HepG2 (cell line): ENCODE results near the gene LYRM4. TPM values are rescaled to one million over a fixed set of nuclear protein-coding genes. Genes with fewer than 3 reads are reported as not detected.

Source experiments
- ATAC-seq: fragments of 200-7000 bp; cut with Tn5 transposase; 3 replicates; pipeline ENCODE4 v1.9.1; 2020; ENCODE audit warnings: mild to moderate bottlenecking, moderate library complexity
- BruUV-seq: library from RNA; stranded (reverse); fragments of 400-500 nt; replicated peaks from 2 replicates; lab custom pipeline; 2021; lab: Mats Ljungman, UMichigan
- CTCF ChIA-PET: fragments of 300-600 bp; formaldehyde crosslinking; extraction: SDS; loops from one replicate; lab custom pipeline; 2021; ENCODE audit warnings: low total read pairs, inconsistent platforms, low intra/inter-chr PET ratio; lab: Yijun Ruan, JAX
- POLR2A ChIA-PET: fragments of 350-600 bp; sonication (Branson Sonifier 250); formaldehyde crosslinking; loops from one replicate; lab custom pipeline; 2020; ENCODE audit warnings: antibody characterized with exemption, inconsistent platforms; lab: Yijun Ruan, JAX
- DNase-seq: peaks from one replicate; pipeline ENCODE4 v3.0.0-alpha.2; 2015; ENCODE audit warnings: low spot score
- FAIRE-seq: peaks from 3 replicates; lab custom pipeline; 2011; peaks lifted over from hg19 to GRCh38; lab: Jason Lieb, UNC
- H2AFZ ChIP-seq: one replicate; pipeline ENCODE4 v1.6.1; 2011; ENCODE audit warnings: low read length, inconsistent platforms
- H3K27ac ChIP-seq: fragments of 300-600 bp; 3 replicates; pipeline ENCODE4 v1.8.0; 2011; ENCODE audit warnings: mixed run types, mild to moderate bottlenecking, mixed read lengths, low read length, inconsistent platforms; ENCODE audit not compliant: insufficient read depth; ENCODE audit errors: extremely low read length
- H3K27me3 ChIP-seq, 2 experiments: fragments of 200-600 bp in 1 of 2; 2 replicates in 1 of 2; 3 replicates in 1 of 2; pipeline versions ENCODE4 v1.6.0 to v1.8.0; 2011; ENCODE audit warnings: low read length in 2 of 2, mild to moderate bottlenecking in 2 of 2, moderate library complexity in 2 of 2, inconsistent platforms in 1 of 2; ENCODE audit not compliant: insufficient read depth in 2 of 2, control insufficient read depth in 1 of 2
- H3K36me3 ChIP-seq, 2 experiments: fragments of 200-600 bp in 1 of 2; replicated peaks in 1 of 2; 2 replicates in 1 of 2; 3 replicates in 1 of 2; pipeline versions ENCODE4 v1.5.1 to v1.8.0; 2011; ENCODE audit warnings: low read length in 2 of 2, inconsistent platforms in 1 of 2; ENCODE audit not compliant: insufficient read depth in 2 of 2, control insufficient read depth in 1 of 2
- H3K4me1 ChIP-seq: 2 replicates; pipeline ENCODE4 v1.5.1; 2012; ENCODE audit warnings: low read length, inconsistent platforms; ENCODE audit not compliant: insufficient read depth
- H3K4me2 ChIP-seq: 2 replicates; pipeline ENCODE4 v1.6.0; 2011; ENCODE audit warnings: low read depth, low read length, inconsistent platforms
- H3K4me3 ChIP-seq, 3 experiments: fragments of 200-600 bp in 1 of 3; sonication (generic), shearing (Covaris generic) in 1 of 3; replicated peaks in 1 of 3; 2 replicates each; pipeline ENCODE4 v1.5.1; 2011 to 2016; ENCODE audit warnings: low read length in 3 of 3, inconsistent platforms in 2 of 3, low read depth in 2 of 3, mild to moderate bottlenecking in 2 of 3, control low read depth in 1 of 3, mixed read lengths in 1 of 3; ENCODE audit not compliant: insufficient read depth in 1 of 3
- H3K79me2 ChIP-seq: one replicate; pipeline ENCODE4 v1.6.1; 2011; ENCODE audit warnings: low read length, inconsistent platforms; ENCODE audit not compliant: insufficient read depth
- H3K9ac ChIP-seq: 2 replicates; pipeline ENCODE4 v1.6.0; 2011; ENCODE audit warnings: mild to moderate bottlenecking, low read depth, low read length, inconsistent platforms; ENCODE audit not compliant: insufficient read depth
- H3K9me3 ChIP-seq: 2 replicates; pipeline ENCODE4 v1.5.1; 2012; ENCODE audit warnings: mild to moderate bottlenecking, low read length
- H4K20me1 ChIP-seq: 2 replicates; pipeline ENCODE4 v1.6.0; 2011; ENCODE audit warnings: inconsistent platforms, mild to moderate bottlenecking, low read length, moderate library complexity; ENCODE audit not compliant: insufficient read depth
- EZH2 ChIP-seq: conservative IDR thresholded peaks from 2 replicates; pipeline ENCODE4 v1.6.1; 2012; ENCODE audit warnings: mild to moderate bottlenecking, low read depth, low read length, moderate library complexity
- HMGA1 ChIP-seq: sonication (generic); formaldehyde crosslinking; conservative IDR thresholded peaks from 2 replicates; pipeline ENCODE4 v1.4.0; 2020; ENCODE audit warnings: missing genetic modification reagents
- IRX3 ChIP-seq: sonication (generic); formaldehyde crosslinking; IDR thresholded peaks from 2 replicates; pipeline ENCODE4 v1.8.1; 2023; ENCODE audit warnings: mild to moderate bottlenecking, low read depth, missing genetic modification reagents, borderline replicate concordance
- ISX ChIP-seq: sonication (generic); formaldehyde crosslinking; conservative IDR thresholded peaks from 2 replicates; pipeline ENCODE4 v1.5.0; 2020; ENCODE audit warnings: missing genetic modification reagents
- KAT7 ChIP-seq: IDR thresholded peaks from 2 replicates; pipeline ENCODE4 v1.6.1; 2018; ENCODE audit warnings: borderline replicate concordance, missing compliant biosample characterization
- KDM5A ChIP-seq: fragments of 200-600 bp; sonication (generic); IDR thresholded peaks from 2 replicates; pipeline ENCODE4 v1.7.0; 2018; ENCODE audit warnings: antibody characterized with exemption, mild to moderate bottlenecking, low read length, borderline replicate concordance
- MAFF ChIP-seq: IDR thresholded peaks from 2 replicates; pipeline ENCODE4 v1.6.1; 2011; ENCODE audit warnings: low read depth, low read length, improper control_type of control experiment
- SIX4 ChIP-seq: sonication (generic); formaldehyde crosslinking; IDR thresholded peaks from 2 replicates; pipeline ENCODE4 v1.4.0; 2020; ENCODE audit warnings: missing genetic modification reagents
- SRSF1 ChIP-seq: fragments of 200-400 bp; formaldehyde crosslinking; optimal IDR thresholded peaks from 2 replicates; pipeline ENCODE3; 2017; ENCODE audit warnings: mild to moderate bottlenecking, low read depth, low read length, moderate library complexity
- SRSF9 ChIP-seq: fragments of 200-400 bp; formaldehyde crosslinking; IDR thresholded peaks from 2 replicates; pipeline ENCODE4 v1.6.1; 2018; ENCODE audit warnings: borderline replicate concordance, mild to moderate bottlenecking, low read depth, low read length; ENCODE audit not compliant: insufficient read depth, poor library complexity, severe bottlenecking
- TFDP1 ChIP-seq: IDR thresholded peaks from 2 replicates; pipeline ENCODE4 v1.6.1; 2016; ENCODE audit warnings: missing compliant biosample characterization, missing genetic modification reagents, borderline replicate concordance
- ZBTB42 ChIP-seq: sonication (generic); formaldehyde crosslinking; IDR thresholded peaks from 2 replicates; pipeline ENCODE4 v1.5.0; 2020; ENCODE audit warnings: mild to moderate bottlenecking, missing genetic modification reagents
- ZFP41 ChIP-seq: sonication (generic); formaldehyde crosslinking; IDR thresholded peaks from 2 replicates; pipeline ENCODE4 v1.4.0; 2020; ENCODE audit warnings: mild to moderate bottlenecking, missing genetic modification reagents, borderline replicate concordance
- ZNF282 ChIP-seq: fragments of 450-650 bp; IDR thresholded peaks from 2 replicates; pipeline ENCODE4 v1.6.1; 2018; ENCODE audit not compliant: partially characterized antibody
- ZNF331 ChIP-seq: sonication (generic); formaldehyde crosslinking; IDR thresholded peaks from 2 replicates; pipeline ENCODE4 v1.4.0; 2020; ENCODE audit warnings: missing genetic modification reagents
- ZNF883 ChIP-seq: sonication (generic); formaldehyde crosslinking; IDR thresholded peaks from 2 replicates; pipeline ENCODE4 v1.5.1; 2020; ENCODE audit warnings: mild to moderate bottlenecking, missing genetic modification reagents; ENCODE audit errors: not compliant biosample characterization
- WGBS: methylation state at CpG from one replicate; pipeline ENCODE4 v1.1.6; 2017; ENCODE audit warnings: low lambda C conversion rate; 5-methylcytosine and 5-hydroxymethylcytosine counted together
- in situ Hi-C: cut with HindIII; loops from 2 replicates; pipeline ENCODE4 v1.10.0; 2017; ENCODE audit warnings: low pct_unique_long_range_greater_than_20kb; ENCODE audit not compliant: extremely low pct_ligation_motif_present
- intact Hi-C: fragments of 100-400 bp; cut with micrococcal nuclease; formaldehyde crosslinking; loops from one replicate; pipeline ENCODE4 v1.10.0; 2022; ENCODE audit not compliant: unreplicated experiment
- polyA plus RNA-seq, 8 experiments: library from polyadenylated mRNA; depleted of rRNA in 3 of 8; stranded (reverse) in 7 of 8; unstranded in 1 of 8; fragments of >200 nt; fragmentation: Illumina TruSeq in 4 of 8; extraction: Trizol in 4 of 8; gene quantifications; 2 replicates each; pipeline versions ENCODE4 v1.2.1 to v1.2.3, GENCODE V29; 2011 to 2016; ENCODE audit warnings: low read depth in 4 of 8, missing spikeins in 1 of 8, mixed read lengths in 1 of 8; ENCODE audit not compliant: insufficient read depth in 1 of 8
- total RNA-seq, 5 experiments: library from RNA; depleted of rRNA; stranded (reverse); fragments of >200 nt; fragmentation: Illumina TruSeq; extraction: Trizol; gene quantifications; 2 replicates each; pipeline ENCODE4 v1.2.3, GENCODE V29; 2016; ENCODE audit warnings: low read depth in 1 of 5
- TF ChIP-seq, protein P1 (sequence below): sonication (generic); formaldehyde crosslinking; IDR thresholded peaks from 2 replicates; pipeline ENCODE4 v1.4.0; 2020; ENCODE audit warnings: mild to moderate bottlenecking, missing genetic modification reagents
- TF ChIP-seq, protein P2 (sequence below): sonication (generic); formaldehyde crosslinking; IDR thresholded peaks from 2 replicates; pipeline ENCODE4 v1.4.0; 2020; ENCODE audit warnings: mild to moderate bottlenecking, missing genetic modification reagents
- TF ChIP-seq, protein P3 (sequence below): sonication (generic); formaldehyde crosslinking; IDR thresholded peaks from 2 replicates; pipeline ENCODE4 v1.5.0; 2020; ENCODE audit warnings: mild to moderate bottlenecking, missing genetic modification reagents

LYRM4 gene
- total and polyA plus RNA-seq, 2 of the 13 experiments (the other 11 are each of a cell fraction or from before 2014, with no cell fraction given): 64.6 to 67.5 TPM

DNA sequence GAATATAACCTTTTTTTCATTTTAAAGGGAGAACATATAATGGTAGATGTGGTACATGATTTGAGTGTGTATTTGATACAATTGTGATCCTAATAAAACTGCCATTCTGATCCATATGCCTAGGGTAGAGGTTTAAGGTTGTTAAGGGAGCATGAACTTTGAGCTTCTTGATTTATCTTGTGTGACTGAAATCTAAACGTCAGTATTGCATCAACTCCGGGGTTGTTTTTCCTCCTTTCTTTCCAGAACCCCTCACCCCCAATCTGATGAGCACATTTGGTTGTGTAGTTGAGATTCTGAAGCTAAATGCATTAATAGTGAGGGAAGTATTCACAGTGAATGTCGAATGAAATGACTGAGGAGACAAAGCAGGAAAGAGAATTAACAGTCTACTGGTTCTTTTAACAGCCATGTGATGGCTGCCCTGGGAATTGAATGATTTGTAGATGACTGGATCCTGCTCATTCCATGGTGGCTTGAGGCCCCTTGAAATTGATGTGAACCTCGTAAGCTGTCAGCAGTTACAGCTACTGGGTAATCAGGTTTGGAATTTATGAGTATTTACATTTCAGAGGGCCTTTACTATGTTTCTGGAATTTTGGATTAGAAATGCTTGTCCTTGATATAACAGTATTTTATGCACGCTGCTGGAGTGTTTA, 45.3 kb upstream of the LYRM4 start (continued):
- no peak for TF ChIP-seq EZH2
- no peak for TF ChIP-seq SIX4 (CRISPR knock-in tag)

DNA sequence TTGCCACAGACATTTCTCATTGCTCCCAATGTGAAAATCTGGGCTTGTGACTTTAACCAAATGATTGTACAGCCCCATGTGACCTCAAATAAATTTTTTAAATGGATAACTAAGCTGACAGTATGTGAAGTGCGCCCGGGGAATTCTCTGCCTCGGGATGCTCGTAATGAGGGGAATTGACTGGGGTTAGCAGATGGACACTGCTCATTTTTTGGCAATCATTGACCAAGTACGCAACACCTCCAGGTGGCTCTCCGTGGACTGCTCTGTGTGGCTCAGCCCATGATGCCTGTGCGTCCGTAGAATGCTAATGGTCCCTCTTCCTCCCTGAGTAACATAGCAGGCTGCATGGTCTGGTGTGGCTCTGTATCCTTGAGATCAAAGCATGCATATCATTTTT, 42.9 kb upstream of the LYRM4 start:
- in situ Hi-C loops (loop anchor here (5.0 kb wide), 2 partner anchors 86 to 161 kb away; no protein-coding TSS in a partner anchor), intact Hi-C loops (loop anchor here (1.0 to 2.0 kb wide), 4 partner anchors 42 to 246 kb away; partner anchors contain the start of gene FARS2)
- Histone ChIP-seq H3K9ac (no peak overlapping the region), H3K4me1 (peaks cover 15% of the 10 kb centered on the region), H3K27me3 (no peaks in the 10 kb centered on the region), H3K79me2 (peaks cover 5% of the 10 kb centered on the region), H2AFZ (no peak overlapping the region), H3K4me2 (peak overlapping the region; percentile 13; the same call in 1 of the 2 replicates), H3K4me3 (no peak overlapping the region), H3K36me3 (no peaks in the 10 kb centered on the region), H3K27ac (no peak overlapping the region), H3K9me3 (no peaks in the 10 kb centered on the region), H4K20me1 (no peaks in the 10 kb centered on the region)
- no peak for FAIRE-seq
- CTCF ChIA-PET: interaction anchor here (1.0 to 2.1 kb wide), 4 partner anchors 89 to 273 kb away, joined by 3 to 19 read pairs (median 10); no protein-coding TSS in a partner anchor
- 91% methylated on average over 8 of the region's 8 CpGs for WGBS
- peak; percentile 20; the same call in 1 of the 3 replicates for ATAC-seq
- DNase-seq: no peak
- POLR2A ChIA-PET: no interaction called here
- no TSS peak for BruUV-seq
- TF ChIP-seq HMGA1 (no peak), ZNF331 (CRISPR knock-in tag) (no peak), TFDP1 (CRISPR knock-in tag) (no peak), ZNF282 (no peak), SRSF1 (no peak), IRX3 (CRISPR knock-in tag) (no peak), ISX (CRISPR knock-in tag) (no peak), SRSF9 (no peak), ZBTB42 (no peak), KAT7 (no peak), ZNF883 (no peak), MAFF (no peak), ZFP41 (CRISPR knock-in tag) (no peak), KDM5A (no peak)
- TF ChIP-seq, protein P1, sequence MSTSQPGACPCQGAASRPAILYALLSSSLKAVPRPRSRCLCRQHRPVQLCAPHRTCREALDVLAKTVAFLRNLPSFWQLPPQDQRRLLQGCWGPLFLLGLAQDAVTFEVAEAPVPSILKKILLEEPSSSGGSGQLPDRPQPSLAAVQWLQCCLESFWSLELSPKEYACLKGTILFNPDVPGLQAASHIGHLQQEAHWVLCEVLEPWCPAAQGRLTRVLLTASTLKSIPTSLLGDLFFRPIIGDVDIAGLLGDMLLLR: no peak
- TF ChIP-seq, protein P2, sequence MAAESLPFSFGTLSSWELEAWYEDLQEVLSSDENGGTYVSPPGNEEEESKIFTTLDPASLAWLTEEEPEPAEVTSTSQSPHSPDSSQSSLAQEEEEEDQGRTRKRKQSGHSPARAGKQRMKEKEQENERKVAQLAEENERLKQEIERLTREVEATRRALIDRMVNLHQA (CRISPR knock-in tag): no peak
- TF ChIP-seq, protein P3, sequence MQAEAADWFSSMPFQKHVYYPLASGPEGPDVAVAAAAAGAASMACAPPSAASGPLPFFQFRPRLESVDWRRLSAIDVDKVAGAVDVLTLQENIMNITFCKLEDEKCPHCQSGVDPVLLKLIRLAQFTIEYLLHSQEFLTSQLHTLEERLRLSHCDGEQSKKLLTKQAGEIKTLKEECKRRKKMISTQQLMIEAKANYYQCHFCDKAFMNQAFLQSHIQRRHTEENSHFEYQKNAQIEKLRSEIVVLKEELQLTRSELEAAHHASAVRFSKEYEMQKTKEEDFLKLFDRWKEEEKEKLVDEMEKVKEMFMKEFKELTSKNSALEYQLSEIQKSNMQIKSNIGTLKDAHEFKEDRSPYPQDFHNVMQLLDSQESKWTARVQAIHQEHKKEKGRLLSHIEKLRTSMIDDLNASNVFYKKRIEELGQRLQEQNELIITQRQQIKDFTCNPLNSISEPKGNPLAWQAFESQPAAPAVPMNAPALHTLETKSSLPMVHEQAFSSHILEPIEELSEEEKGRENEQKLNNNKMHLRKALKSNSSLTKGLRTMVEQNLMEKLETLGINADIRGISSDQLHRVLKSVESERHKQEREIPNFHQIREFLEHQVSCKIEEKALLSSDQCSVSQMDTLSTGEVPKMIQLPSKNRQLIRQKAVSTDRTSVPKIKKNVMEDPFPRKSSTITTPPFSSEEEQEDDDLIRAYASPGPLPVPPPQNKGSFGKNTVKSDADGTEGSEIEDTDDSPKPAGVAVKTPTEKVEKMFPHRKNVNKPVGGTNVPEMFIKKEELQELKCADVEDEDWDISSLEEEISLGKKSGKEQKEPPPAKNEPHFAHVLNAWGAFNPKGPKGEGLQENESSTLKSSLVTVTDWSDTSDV (CRISPR knock-in tag): no peak
